Activated CD4-positive, alpha-beta T cell treated with anti-CD3 and anti-CD28 coated beads, Interleukin-2, amount 10 ng/mL, durations not matched to agents 7 days and 5 days (primary cell): Measurements from ENCODE around the gene ZNF17. TPM values are rescaled to one million over a fixed set of nuclear protein-coding genes. Genes with fewer than 3 reads are reported as not detected.
"Not testable (repeated sequence)": the region's sequence is repeated elsewhere in the genome, so short reads cannot be mapped to it uniquely, and the experiment has no call there.

ENCODE experiments used
- CTCF ChIA-PET: fragments of 350-600 bp; sonication (Branson Sonifier 250); formaldehyde crosslinking; loops from one replicate; lab custom pipeline; 2021; ENCODE audit warnings: antibody characterized with exemption; lab: Charles Lee
- POLR2A ChIA-PET: fragments of 350-600 bp; sonication (Branson Sonifier 250); formaldehyde crosslinking; loops from one replicate; lab custom pipeline; 2021; ENCODE audit warnings: antibody characterized with exemption; lab: Charles Lee
- DNase-seq: peaks from one replicate; pipeline ENCODE4 v3.0.0-alpha.2; 2020
- H3K27ac Mint-ChIP-seq: one replicate; pipeline ENCODE4 v1.8.0; 2021; ENCODE audit warnings: mild to moderate bottlenecking, moderate library complexity, mixed read lengths
- H3K27me3 Mint-ChIP-seq: one replicate; pipeline ENCODE4 v1.8.0; 2021; ENCODE audit warnings: mixed read lengths
- H3K36me3 Mint-ChIP-seq: one replicate; pipeline ENCODE4 v1.8.0; 2021; ENCODE audit warnings: low read depth, mixed read lengths
- H3K4me1 Mint-ChIP-seq: one replicate; pipeline ENCODE4 v1.8.0; 2021; ENCODE audit warnings: mixed read lengths
- H3K4me3 Mint-ChIP-seq: one replicate; pipeline ENCODE4 v1.8.0; 2021; ENCODE audit warnings: mild to moderate bottlenecking, moderate library complexity, mixed read lengths
- H3K9me3 Mint-ChIP-seq: one replicate; pipeline ENCODE4 v1.8.0; 2021; ENCODE audit warnings: mixed read lengths
- total RNA-seq, 2 experiments: library from RNA; stranded (reverse); gene quantifications; one replicate each; pipeline ENCODE4 v1.2.3, GENCODE V29; 2021

Gene ZNF17
- total RNA-seq, result 10 to 100 TPM; 14.3 to 15.7 TPM

- ChIA-PET CTCF (no interaction called here), POLR2A (no interaction called here)
- H3K4me3 Mint-ChIP-seq, result peak within 1 kb of the TSS; percentile 91
- peak within 1 kb of the TSS; percentile 87 for H3K27ac Mint-ChIP-seq
- H3K4me1 Mint-ChIP-seq, result peaks cover 31% of the 10 kb centered on the region
- H3K36me3 Mint-ChIP-seq, result peaks cover 37% of the 10 kb centered on the region
- peak; percentile 96 for DNase-seq
- H3K27me3 Mint-ChIP-seq, result no peaks in the 10 kb centered on the region
- peaks cover 19% of the 10 kb centered on the region for H3K9me3 Mint-ChIP-seq
Measured at GRCh38 chr19:57410877-57411671, at the start of gene ZNF17. Gene ZNF17, plus strand, starts transcription at chr19:57411161. Its CDS starts 2,455 bp downstream, at chr19:57413616.

GRCh38 chr19:57362419-57362818 lies 48.5 kb upstream of the ZNF17 start:
- Mint-ChIP-seq H3K27ac (peak overlapping the region; percentile 98), H3K9me3 (peaks cover 35% of the 10 kb centered on the region), H3K36me3 (peaks cover 53% of the 10 kb centered on the region), H3K4me1 (peaks cover 15% of the 10 kb centered on the region), H3K4me3 (peak overlapping the region; percentile 88), H3K27me3 (no peaks in the 10 kb centered on the region)
- POLR2A ChIA-PET, result interaction anchor here (0.6 kb wide), 1 partner anchor 217 kb away, joined by 3 read pairs; the partner anchor contains the start of gene ZNF416
- CTCF ChIA-PET, result interaction anchor here (0.5 kb wide), 1 partner anchor 9 kb away, joined by 3 read pairs; no protein-coding TSS in a partner anchor
- no peak for DNase-seq

GRCh38 chr19:57362997-57363687 lies 47.8 kb upstream of the ZNF17 start, which contains the start of the genes TRAPPC2B and ZNF547:
Gene TRAPPC2B, plus strand, starts transcription at chr19:57363551. Its CDS starts 1,283 bp downstream, at chr19:57364834.
Gene ZNF547, plus strand, starts transcription at chr19:57363551. Its CDS starts 5,005 bp downstream, at chr19:57368556.
- CTCF ChIA-PET, result interaction anchor here (0.5 to 1.3 kb wide), 3 partner anchors 10 to 26 kb away, joined by 3 to 5 read pairs (median 3); partner anchors contain the start of gene ZNF548
- POLR2A ChIA-PET, result interaction anchor here (0.7 kb wide), 1 partner anchor 432 kb away, joined by 3 read pairs; no protein-coding TSS in a partner anchor

GRCh38 chr19:57363688-57364181 lies 47.2 kb upstream of the ZNF17 start:
- Mint-ChIP-seq H3K9me3 (peaks cover 30% of the 10 kb centered on the region), H3K27ac (peak overlapping the region; percentile 98), H3K27me3 (no peaks in the 10 kb centered on the region), H3K36me3 (peaks cover 49% of the 10 kb centered on the region), H3K4me3 (peak overlapping the region; percentile 88), H3K4me1 (peaks cover 15% of the 10 kb centered on the region)
- CTCF ChIA-PET, result interaction anchor here (0.7 to 1.3 kb wide), 2 partner anchors 23 to 26 kb away, joined by 3 to 5 read pairs; partner anchors contain the start of gene ZNF548
- no peak for DNase-seq
- POLR2A ChIA-PET, result no interaction called here

More at GRCh38 chr19:57362997-57363687, 47.8 kb upstream of the ZNF17 start, which contains the start of the genes TRAPPC2B and ZNF547:
- peak within 1 kb of the TSS; percentile 98 for H3K27ac Mint-ChIP-seq
- H3K4me3 Mint-ChIP-seq, result peak within 1 kb of the TSS; percentile 88
- H3K36me3 Mint-ChIP-seq, result peaks cover 50% of the 10 kb centered on the region
- peaks cover 31% of the 10 kb centered on the region for H3K9me3 Mint-ChIP-seq
- H3K27me3 Mint-ChIP-seq, result no peaks in the 10 kb centered on the region
- peak; percentile 99 for DNase-seq
- peaks cover 15% of the 10 kb centered on the region for H3K4me1 Mint-ChIP-seq

- Mint-ChIP-seq H3K9me3 (peaks cover 21% of the 10 kb centered on the region), H3K36me3 (peaks cover 59% of the 10 kb centered on the region), H3K27ac (no peak overlapping the region), H3K4me3 (no peak overlapping the region), H3K27me3 (no peaks in the 10 kb centered on the region), H3K4me1 (peaks cover 15% of the 10 kb centered on the region)
- DNase-seq, result no peak
- CTCF ChIA-PET, result no interaction called here
- POLR2A ChIA-PET, result no interaction called here
Measured at GRCh38 chr19:57366776-57367175, 44.2 kb upstream of the ZNF17 start.

GRCh38 chr19:57374179-57374578 lies 36.8 kb upstream of the ZNF17 start:
- CTCF ChIA-PET, result interaction anchor here (0.7 kb wide), 1 partner anchor 780 kb away, joined by 3 read pairs; no protein-coding TSS in a partner anchor
- peaks cover 57% of the 10 kb centered on the region for H3K9me3 Mint-ChIP-seq
- POLR2A ChIA-PET, result no interaction called here

GRCh38 chr19:57374647-57375046 lies 36.3 kb upstream of the ZNF17 start:
- CTCF ChIA-PET, H3K27ac Mint-ChIP-seq, POLR2A ChIA-PET, DNase-seq, H3K4me3 Mint-ChIP-seq, H3K4me1 Mint-ChIP-seq, H3K27me3 Mint-ChIP-seq: not testable (repeated sequence)
- peaks cover 59% of the 10 kb centered on the region for H3K9me3 Mint-ChIP-seq
- H3K36me3 Mint-ChIP-seq, result peaks cover 93% of the 10 kb centered on the region

More at GRCh38 chr19:57374179-57374578, 36.8 kb upstream of the ZNF17 start:
- peaks cover 91% of the 10 kb centered on the region for H3K36me3 Mint-ChIP-seq
- DNase-seq, result no peak
- no peaks in the 10 kb centered on the region for H3K4me1 Mint-ChIP-seq
- H3K27ac Mint-ChIP-seq, result no peak overlapping the region
- H3K27me3 Mint-ChIP-seq, result no peaks in the 10 kb centered on the region
- H3K4me3 Mint-ChIP-seq, result no peak overlapping the region

- Mint-ChIP-seq H3K4me1 (no peaks in the 10 kb centered on the region), H3K9me3 (peaks cover 70% of the 10 kb centered on the region), H3K27ac (no peak overlapping the region), H3K4me3 (no peak overlapping the region), H3K27me3 (no peaks in the 10 kb centered on the region), H3K36me3 (peaks cover 82% of the 10 kb centered on the region)
- DNase-seq, result no peak
- ChIA-PET CTCF (no interaction called here), POLR2A (no interaction called here)
Measured at GRCh38 chr19:57376151-57376550, 34.8 kb upstream of the ZNF17 start.

GRCh38 chr19:57377498-57378146 lies 33.3 kb upstream of the ZNF17 start:
- no peak for DNase-seq
- no peak overlapping the region for H3K4me3 Mint-ChIP-seq
- H3K9me3 Mint-ChIP-seq, result peaks cover 68% of the 10 kb centered on the region
- no peaks in the 10 kb centered on the region for H3K27me3 Mint-ChIP-seq
- POLR2A ChIA-PET, result no interaction called here
- CTCF ChIA-PET, result no interaction called here
- no peak overlapping the region for H3K27ac Mint-ChIP-seq
- no peaks in the 10 kb centered on the region for H3K4me1 Mint-ChIP-seq
- peaks cover 67% of the 10 kb centered on the region for H3K36me3 Mint-ChIP-seq

- H3K27ac Mint-ChIP-seq, result no peak overlapping the region
- H3K27me3 Mint-ChIP-seq, result no peaks in the 10 kb centered on the region
- H3K9me3 Mint-ChIP-seq, result peaks cover 60% of the 10 kb centered on the region
- POLR2A ChIA-PET, result no interaction called here
- CTCF ChIA-PET, result no interaction called here
- no peak overlapping the region for H3K4me3 Mint-ChIP-seq
- no peaks in the 10 kb centered on the region for H3K4me1 Mint-ChIP-seq
- no peak for DNase-seq
- H3K36me3 Mint-ChIP-seq, result peaks cover 34% of the 10 kb centered on the region
Measured at GRCh38 chr19:57380923-57381322, 30.0 kb upstream of the ZNF17 start.

- CTCF ChIA-PET, result interaction anchor here (1.4 kb wide), 1 partner anchor 11 kb away, joined by 3 read pairs; no protein-coding TSS in a partner anchor
- H3K4me1 Mint-ChIP-seq, result no peaks in the 10 kb centered on the region
- no peak overlapping the region for H3K4me3 Mint-ChIP-seq
- no peaks in the 10 kb centered on the region for H3K27me3 Mint-ChIP-seq
- no peak overlapping the region for H3K27ac Mint-ChIP-seq
- peaks cover 17% of the 10 kb centered on the region for H3K36me3 Mint-ChIP-seq
- H3K9me3 Mint-ChIP-seq, result peaks cover 47% of the 10 kb centered on the region
- DNase-seq, result no peak
- POLR2A ChIA-PET, result no interaction called here
Measured at GRCh38 chr19:57382806-57383488, 28.0 kb upstream of the ZNF17 start.
